Vagina (tissue), 2 donors: ENCODE data around the gene ZGLP1. TPM values are rescaled to one million over a fixed set of nuclear protein-coding genes. Genes with fewer than 3 reads are reported as not detected.

Experiments
- DNase-seq, 2 donors: peaks; one replicate each; pipeline ENCODE4 v3.0.0-alpha.2; 2017; ENCODE audit errors: extremely low spot score in 2 of 2
- H3K27ac ChIP-seq: fragments of 200-600 bp; sonication (generic); one replicate; pipeline ENCODE4 v1.5.1; 2019
- H3K27me3 ChIP-seq: fragments of 200-600 bp; sonication (generic); one replicate; pipeline ENCODE4 v1.5.1; 2019
- H3K36me3 ChIP-seq, 2 donors: fragments of 200-600 bp; sonication (generic); one replicate each; pipeline ENCODE4 v1.5.1; 2017 to 2019
- H3K4me1 ChIP-seq: fragments of 200-600 bp; sonication (generic); one replicate; pipeline ENCODE4 v1.5.1; 2019
- H3K4me3 ChIP-seq, 2 donors: fragments of 200-600 bp; sonication (generic); 1 replicate in 1 of 2; 2 replicates in 1 of 2; pipeline ENCODE4 v1.5.1; 2016 to 2019
- H3K9me3 ChIP-seq: fragments of 200-600 bp; sonication (generic); one replicate; pipeline ENCODE4 v1.5.1; 2019
- POLR2A ChIP-seq, 2 donors: fragments of 450-650 bp; IDR thresholded peaks; one replicate each; pipeline ENCODE4 v1.6.1; 2017; ENCODE audit warnings: antibody characterized with exemption in 2 of 2, mild to moderate bottlenecking in 2 of 2, moderate library complexity in 2 of 2
- POLR2AphosphoS5 ChIP-seq, 2 donors: sonication (generic); formaldehyde crosslinking; IDR thresholded peaks; one replicate each; pipeline ENCODE4 v1.9.0; 2017; ENCODE audit warnings: antibody characterized with exemption in 2 of 2, mild to moderate bottlenecking in 2 of 2, low read depth in 1 of 2; ENCODE audit not compliant: insufficient read depth in 1 of 2
- intact Hi-C: fragments of 100-400 bp; cut with DNase I; formaldehyde crosslinking; loops from one replicate; pipeline ENCODE4 v1.15.1; 2023
- total RNA-seq: library from RNA; depleted of rRNA; stranded (reverse); fragments of >200 nt; gene quantifications from one replicate; pipeline ENCODE4 v1.2.3, GENCODE V29; 2016
- TF ChIP-seq, protein P1 (sequence below), 3 experiments: fragments of 450-650 bp in 2 of 3; fragments of 200-600 bp in 1 of 3; sonication (generic) in 1 of 3; IDR thresholded peaks; one replicate each; pipeline ENCODE4 v1.5.1; 2017 to 2019; ENCODE audit warnings: antibody characterized with exemption in 3 of 3, mild to moderate bottlenecking in 2 of 3, moderate library complexity in 2 of 3

ZGLP1 gene
- total RNA-seq, 1 donor from 2014 or later, result 5.2 TPM

- peaks cover 0 to under 1% of the 10 kb centered on the region in 2 donors for H3K36me3 ChIP-seq
- H3K27me3 ChIP-seq, result no peaks in the 10 kb centered on the region
- intact Hi-C loops, result no loop called here
- DNase-seq, result no peak
- H3K9me3 ChIP-seq, result no peaks in the 10 kb centered on the region
- TF ChIP-seq, protein P1, sequence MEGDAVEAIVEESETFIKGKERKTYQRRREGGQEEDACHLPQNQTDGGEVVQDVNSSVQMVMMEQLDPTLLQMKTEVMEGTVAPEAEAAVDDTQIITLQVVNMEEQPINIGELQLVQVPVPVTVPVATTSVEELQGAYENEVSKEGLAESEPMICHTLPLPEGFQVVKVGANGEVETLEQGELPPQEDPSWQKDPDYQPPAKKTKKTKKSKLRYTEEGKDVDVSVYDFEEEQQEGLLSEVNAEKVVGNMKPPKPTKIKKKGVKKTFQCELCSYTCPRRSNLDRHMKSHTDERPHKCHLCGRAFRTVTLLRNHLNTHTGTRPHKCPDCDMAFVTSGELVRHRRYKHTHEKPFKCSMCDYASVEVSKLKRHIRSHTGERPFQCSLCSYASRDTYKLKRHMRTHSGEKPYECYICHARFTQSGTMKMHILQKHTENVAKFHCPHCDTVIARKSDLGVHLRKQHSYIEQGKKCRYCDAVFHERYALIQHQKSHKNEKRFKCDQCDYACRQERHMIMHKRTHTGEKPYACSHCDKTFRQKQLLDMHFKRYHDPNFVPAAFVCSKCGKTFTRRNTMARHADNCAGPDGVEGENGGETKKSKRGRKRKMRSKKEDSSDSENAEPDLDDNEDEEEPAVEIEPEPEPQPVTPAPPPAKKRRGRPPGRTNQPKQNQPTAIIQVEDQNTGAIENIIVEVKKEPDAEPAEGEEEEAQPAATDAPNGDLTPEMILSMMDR (IDR thresholded peaks at IDR 0.05), result no peak
- TF ChIP-seq POLR2AphosphoS5 (IDR thresholded peaks at IDR 0.05; ENCODE audit: insufficient read depth in 1 of 2, low read depth in 1 of 2) (no peak), POLR2A (IDR thresholded peaks at IDR 0.05) (no peak)
- peak overlapping the region; percentile 74 to 92 for H3K4me3 ChIP-seq
- peak overlapping the region; percentile 41 for H3K27ac ChIP-seq
- peaks cover 23% of the 10 kb centered on the region for H3K4me1 ChIP-seq
These were observed 25.9 kb upstream of the ZGLP1 start for GRCh38 chr19:10335352-10335985.

DNA sequence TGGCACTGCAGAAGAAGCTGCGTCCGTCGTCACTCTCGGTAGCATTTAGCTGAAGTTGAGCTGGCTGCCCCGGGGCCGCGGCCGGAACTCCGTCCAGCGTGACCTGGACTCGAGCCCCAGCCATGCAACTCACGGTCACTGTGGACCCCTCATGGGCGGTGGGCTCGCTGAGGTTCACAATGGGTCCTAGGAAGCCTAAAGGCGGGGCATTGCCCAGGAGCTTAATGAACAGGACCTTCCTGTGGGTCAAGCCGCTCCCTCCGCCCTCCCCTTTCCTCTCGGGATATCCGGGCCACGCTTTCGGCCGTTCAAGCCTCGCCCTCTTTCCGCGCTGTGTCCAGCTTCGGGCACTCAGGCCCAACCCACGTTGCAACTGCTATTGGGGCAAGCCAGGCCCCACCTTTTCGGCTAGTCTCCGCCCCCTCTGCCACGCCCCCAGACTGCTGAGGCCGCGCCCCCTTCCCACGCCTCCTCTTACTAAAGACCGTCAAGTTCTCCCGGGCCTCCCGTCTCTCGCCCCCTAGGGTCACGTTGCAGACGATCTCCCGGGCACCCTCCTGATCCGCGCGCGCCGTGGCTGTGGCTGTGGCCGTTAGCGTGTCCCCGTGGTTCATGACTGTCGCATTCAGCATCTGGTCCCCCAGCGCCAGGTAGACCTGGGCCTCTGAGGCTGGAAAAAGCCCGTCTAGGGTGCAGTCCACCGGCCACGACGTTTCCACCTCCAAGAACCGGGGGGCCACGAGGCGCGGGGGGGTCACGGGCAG is 25.2 kb upstream of the ZGLP1 start:
- no peaks in the 10 kb centered on the region for H3K27me3 ChIP-seq
- DNase-seq, result peak in 1 of 2 donors; percentile 94
- TF ChIP-seq, protein P1 (IDR thresholded peaks at IDR 0.05), result no peak
- TF ChIP-seq POLR2AphosphoS5 (IDR thresholded peaks at IDR 0.05; ENCODE audit: insufficient read depth in 1 of 2, low read depth in 1 of 2) (peak; percentile 80 to 88), POLR2A (IDR thresholded peaks at IDR 0.05) (peak in 1 of 2 donors; percentile 42)
- H3K4me3 ChIP-seq, result peak overlapping the region; percentile 74 to 92
- H3K36me3 ChIP-seq, result peaks cover 0 to 7% of the 10 kb centered on the region in 2 donors
- intact Hi-C loops, result loop anchor here (5.0 kb wide), 1 partner anchor 62 kb away; the partner anchor contains the start of gene ICAM1
- peaks cover 23% of the 10 kb centered on the region for H3K4me1 ChIP-seq
- peak overlapping the region; percentile 78 for H3K27ac ChIP-seq
- H3K9me3 ChIP-seq, result no peaks in the 10 kb centered on the region

- DNase-seq, result no peak
- no peaks in the 10 kb centered on the region for H3K9me3 ChIP-seq
- peaks cover 23% of the 10 kb centered on the region for H3K4me1 ChIP-seq
- TF ChIP-seq POLR2A (IDR thresholded peaks at IDR 0.05), result no peak
- H3K36me3 ChIP-seq, result peaks cover 0 to 15% of the 10 kb centered on the region in 2 donors
- H3K27ac ChIP-seq, result peak overlapping the region; percentile 78
- intact Hi-C loops, result loop anchor here (5.0 kb wide), 1 partner anchor 62 kb away; the partner anchor contains the start of gene ICAM1
- peak overlapping the region; percentile 74 to 92 for H3K4me3 ChIP-seq
- no peaks in the 10 kb centered on the region for H3K27me3 ChIP-seq
These were observed 24.4 kb upstream of the ZGLP1 start for GRCh38 chr19:10333758-10334587.

DNA sequence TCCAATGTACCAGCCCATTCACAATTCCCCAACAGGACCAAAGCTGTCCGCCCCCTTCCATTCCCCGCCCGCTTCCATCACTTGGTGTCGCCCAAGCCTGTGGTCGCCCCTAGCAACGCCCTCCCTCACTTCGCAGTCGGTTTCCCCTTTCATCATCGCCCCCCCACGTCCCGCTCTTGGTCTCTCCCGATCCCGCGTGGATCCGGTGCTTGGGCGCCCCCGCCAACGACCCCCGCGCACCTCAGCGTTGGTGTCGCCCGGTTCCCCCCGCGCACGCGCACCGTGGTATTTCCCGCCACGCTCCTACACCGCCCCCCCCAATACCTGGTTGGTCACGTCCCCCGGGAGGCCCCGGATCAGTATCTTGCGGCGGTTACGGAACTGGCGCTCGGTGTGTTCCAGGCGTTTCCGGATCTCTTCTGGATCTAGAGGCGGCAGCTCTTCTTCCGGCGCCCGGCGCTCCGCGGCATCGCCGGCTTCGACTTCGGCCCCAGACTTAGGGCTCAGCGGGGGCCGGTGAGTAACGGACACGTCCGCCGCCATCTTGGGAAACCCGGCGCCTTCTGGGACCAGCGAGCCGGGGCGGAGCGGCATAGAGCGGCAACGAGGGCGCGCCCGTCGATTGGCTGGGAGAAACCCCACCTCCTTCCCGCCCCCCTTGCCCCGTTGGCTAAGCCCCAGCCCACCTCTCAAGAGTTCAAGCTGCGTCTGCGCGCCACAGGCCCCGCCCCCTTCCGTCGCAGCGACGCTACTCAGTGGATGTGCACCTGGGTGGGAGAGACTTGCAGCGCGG is 23.5 kb upstream of the ZGLP1 start, which contains the start of gene RAVER1:
Gene RAVER1 (minus strand): TSS at position 565 of the 793 bp plus-strand sequence. CDS start 22 bp downstream, at position 543.
- peak in 1 of 2 donors; percentile 51 for TF ChIP-seq POLR2A (IDR thresholded peaks at IDR 0.05)
- peak; percentile 85 to 95 for TF ChIP-seq POLR2AphosphoS5 (IDR thresholded peaks at IDR 0.05; ENCODE audit: insufficient read depth in 1 of 2, low read depth in 1 of 2)
- TF ChIP-seq, protein P1 (IDR thresholded peaks at IDR 0.05), result no peak
- H3K27ac ChIP-seq, result peak within 1 kb of the TSS; percentile 78
- peak in 1 of 2 donors; percentile 96 for DNase-seq
- H3K9me3 ChIP-seq, result no peaks in the 10 kb centered on the region
- peaks cover 0 to 23% of the 10 kb centered on the region in 2 donors for H3K36me3 ChIP-seq
- H3K4me1 ChIP-seq, result peaks cover 23% of the 10 kb centered on the region
- intact Hi-C loops, result loop anchor here (5.0 kb wide), 1 partner anchor 61 kb away; the partner anchor contains the start of gene ICAM1
- H3K4me3 ChIP-seq, result peak within 1 kb of the TSS; percentile 74 to 92
- H3K27me3 ChIP-seq, result no peaks in the 10 kb centered on the region
